GM12865 (cell line): ENCODE measurements around the gene BASP1.
"Not testable (repeated sequence)": the region's sequence is repeated elsewhere in the genome, so short reads cannot be mapped to it uniquely, and the experiment has no call there.

Source experiments
- DNase-seq: peaks from one replicate; pipeline ENCODE4 v3.0.0; 2010; ENCODE audit warnings: low read depth
- H3K4me3 ChIP-seq: 2 replicates; pipeline ENCODE4 v1.5.1; 2011; ENCODE audit warnings: mild to moderate bottlenecking, low read depth, low read length, control low read depth
- CTCF ChIP-seq: IDR thresholded peaks from 2 replicates; pipeline ENCODE4 v1.5.1; 2011; ENCODE audit warnings: low read length, control low read depth, low read depth, inconsistent platforms; ENCODE audit not compliant: insufficient read depth; ENCODE audit errors: missing control alignments

Gene BASP1

GRCh38 chr5:17258431-17258830, 41.0 kb downstream of the BASP1 start:
- H3K4me3 ChIP-seq: no peak overlapping the region
- TF ChIP-seq CTCF: no peak
- DNase-seq: no peak

GRCh38 chr5:17259012-17259411, 41.6 kb downstream of the BASP1 start:
- DNase-seq, H3K4me3 ChIP-seq: not testable (repeated sequence)

DNA sequence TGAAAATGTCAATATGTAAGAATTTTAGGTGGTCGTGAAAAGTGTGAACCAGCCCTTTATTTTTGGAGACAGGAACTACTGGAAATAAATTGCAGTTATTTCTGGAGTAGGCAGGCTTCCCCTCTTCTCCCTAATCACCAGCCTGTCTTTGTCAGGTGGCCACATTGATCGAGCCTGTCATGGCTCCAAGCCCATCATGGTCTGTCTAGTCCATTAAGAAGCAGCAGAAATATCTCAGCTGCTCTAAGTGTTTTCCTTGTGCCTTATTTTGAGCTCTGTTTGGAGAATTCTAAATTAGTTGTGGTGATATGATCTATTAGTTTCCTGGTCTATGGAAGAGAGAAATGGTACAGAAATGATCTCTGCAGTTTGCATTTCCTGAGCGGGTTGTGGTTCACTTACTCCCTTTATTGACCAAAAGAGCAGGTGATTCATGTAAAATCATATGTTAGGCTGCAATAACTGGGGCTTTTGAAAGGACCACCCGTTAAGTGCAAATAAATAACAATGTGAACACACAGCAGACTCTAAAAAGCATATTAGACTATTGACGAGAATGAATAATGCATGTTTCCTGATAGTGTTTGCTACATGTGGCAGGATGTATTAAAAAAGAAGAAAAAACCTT, 42.3 kb downstream of the BASP1 start:
- TF ChIP-seq CTCF: no peak
- H3K4me3 ChIP-seq: no peak overlapping the region
- no peak for DNase-seq

DNA sequence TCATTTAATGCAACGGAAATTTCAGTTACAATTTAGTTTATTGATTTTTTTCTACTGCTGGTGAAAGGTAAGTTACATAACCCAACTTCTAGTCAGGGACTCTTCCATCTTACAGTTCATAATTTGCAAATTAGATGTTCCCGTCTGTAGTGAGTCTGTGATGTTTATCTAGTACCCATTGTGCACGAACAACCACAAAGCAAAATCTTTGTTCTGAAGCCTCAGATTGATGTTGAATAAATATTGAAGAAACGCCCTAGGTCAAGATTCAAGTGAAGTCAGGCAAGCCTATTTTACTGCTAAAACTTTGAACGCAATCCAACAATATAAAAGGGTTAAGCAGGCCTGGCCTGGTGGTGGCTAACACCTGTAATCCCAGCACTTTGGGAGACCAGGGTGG, 43.1 kb downstream of the BASP1 start:
- no peak for DNase-seq
- TF ChIP-seq CTCF: no peak
- H3K4me3 ChIP-seq: no peak overlapping the region

- no peak overlapping the region for H3K4me3 ChIP-seq
- DNase-seq: no peak
- no peak for TF ChIP-seq CTCF
These were observed 43.6 kb downstream of the BASP1 start for GRCh38 chr5:17261075-17261474.

- no peak overlapping the region for H3K4me3 ChIP-seq
- no peak for DNase-seq
- no peak for TF ChIP-seq CTCF
These were observed 47.6 kb downstream of the BASP1 start for GRCh38 chr5:17265041-17265440.

GRCh38 chr5:17267106-17267505, 49.7 kb downstream of the BASP1 start:
- no peak for TF ChIP-seq CTCF
- peak; percentile 67 for DNase-seq
- H3K4me3 ChIP-seq: peak overlapping the region; percentile 52
